GM23248 (cell line): Measurements from ENCODE around the gene CD79A. TPM values are rescaled to one million over a fixed set of nuclear protein-coding genes. Genes with fewer than 3 reads are reported as not detected.

Experiments
- DNase-seq: peaks from one replicate; pipeline ENCODE4 v3.0.0-alpha.2; 2015
- H2AFZ ChIP-seq: fragments of 200-600 bp; sonication (generic); 2 replicates; pipeline ENCODE4 v1.6.1; 2016; ENCODE audit warnings: antibody characterized with exemption
- H3F3A ChIP-seq: fragments of 200-600 bp; sonication (generic); 2 replicates; pipeline ENCODE4 v1.6.1; 2016; ENCODE audit warnings: mild to moderate bottlenecking, antibody characterized with exemption, mixed run types; ENCODE audit not compliant: insufficient read depth
- H3K27ac ChIP-seq: fragments of 200-600 bp; sonication (generic); 2 replicates; pipeline ENCODE4 v1.5.1; 2016; ENCODE audit warnings: mild to moderate bottlenecking
- H3K27me3 ChIP-seq: fragments of 200-600 bp; sonication (generic); replicated peaks from 2 replicates; pipeline ENCODE4 v1.6.1; 2016; ENCODE audit warnings: mild to moderate bottlenecking; ENCODE audit not compliant: insufficient read depth
- H3K36me3 ChIP-seq: fragments of 200-600 bp; sonication (generic); 2 replicates; pipeline ENCODE4 v1.6.1; 2016; ENCODE audit warnings: low read depth, mild to moderate bottlenecking
- H3K4me1 ChIP-seq: fragments of 200-600 bp; sonication (generic); 2 replicates; pipeline ENCODE4 v1.6.1; 2016; ENCODE audit warnings: mild to moderate bottlenecking; ENCODE audit not compliant: insufficient read depth
- H3K4me2 ChIP-seq: fragments of 200-600 bp; sonication (generic); one replicate; pipeline ENCODE4 v1.6.1; 2016; ENCODE audit warnings: mild to moderate bottlenecking; ENCODE audit not compliant: unreplicated experiment
- H3K4me3 ChIP-seq: fragments of 200-600 bp; sonication (generic); 2 replicates; pipeline ENCODE4 v1.5.1; 2016; ENCODE audit warnings: mild to moderate bottlenecking
- H3K79me2 ChIP-seq: fragments of 200-600 bp; sonication (generic); 2 replicates; pipeline ENCODE4 v1.6.1; 2016; ENCODE audit warnings: mild to moderate bottlenecking; ENCODE audit not compliant: insufficient read depth
- H3K9ac ChIP-seq: fragments of 200-600 bp; sonication (generic); 2 replicates; pipeline ENCODE4 v1.6.1; 2016; ENCODE audit warnings: mild to moderate bottlenecking
- H3K9me2 ChIP-seq: fragments of 200-600 bp; sonication (generic); 2 replicates; pipeline ENCODE4 v1.6.1; 2016; ENCODE audit warnings: mixed run types, mild to moderate bottlenecking, moderate library complexity; ENCODE audit not compliant: insufficient read depth
- H3K9me3 ChIP-seq: fragments of 200-600 bp; sonication (generic); one replicate; pipeline ENCODE4 v1.6.1; 2017; ENCODE audit warnings: low read depth
- H4K20me1 ChIP-seq: fragments of 200-600 bp; sonication (generic); 2 replicates; pipeline ENCODE4 v1.6.0; 2016; ENCODE audit not compliant: insufficient read depth
- EZH2 ChIP-seq: fragments of 200-600 bp; sonication (generic); IDR thresholded peaks from 2 replicates; pipeline ENCODE4 v1.6.1; 2018; ENCODE audit warnings: antibody characterized with exemption, mild to moderate bottlenecking; ENCODE audit not compliant: insufficient read depth, poor library complexity, severe bottlenecking
- EZH2phosphoT487 ChIP-seq: fragments of 200-600 bp; sonication (generic); IDR thresholded peaks from 2 replicates; pipeline ENCODE4 v1.6.1; 2018; ENCODE audit warnings: antibody characterized with exemption, moderate library complexity, mild to moderate bottlenecking, low read depth; ENCODE audit not compliant: insufficient read depth
- WGBS, 2 experiments: methylation state at CpG; one replicate each; pipeline ENCODE4 v1.1.6; 2015 to 2017; ENCODE audit warnings: low lambda C conversion rate in 2 of 2, low coverage in 1 of 2; ENCODE audit errors: missing lambda C conversion rate in 2 of 2; 5-methylcytosine and 5-hydroxymethylcytosine counted together
- in situ Hi-C: fragments of 300-500 bp; cut with MboI; formaldehyde crosslinking; loops from 2 replicates; pipeline ENCODE4 v1.15.0; 2020
- polyA plus RNA-seq: library from polyadenylated mRNA; unstranded; fragments of >200 nt; fragmentation: Nextera tagmentation; extraction: Ambion mirVana; gene quantifications from 2 replicates; pipeline ENCODE4 v1.2.1, GENCODE V29; 2016
- total RNA-seq: library from RNA; depleted of rRNA; stranded (reverse); fragments of >200 nt; shearing (Covaris generic); gene quantifications from 2 replicates; pipeline ENCODE4 v1.2.3, GENCODE V29; 2014

Gene CD79A
- total and polyA plus RNA-seq, 2 experiments from 2014 or later = not detected

DNA sequence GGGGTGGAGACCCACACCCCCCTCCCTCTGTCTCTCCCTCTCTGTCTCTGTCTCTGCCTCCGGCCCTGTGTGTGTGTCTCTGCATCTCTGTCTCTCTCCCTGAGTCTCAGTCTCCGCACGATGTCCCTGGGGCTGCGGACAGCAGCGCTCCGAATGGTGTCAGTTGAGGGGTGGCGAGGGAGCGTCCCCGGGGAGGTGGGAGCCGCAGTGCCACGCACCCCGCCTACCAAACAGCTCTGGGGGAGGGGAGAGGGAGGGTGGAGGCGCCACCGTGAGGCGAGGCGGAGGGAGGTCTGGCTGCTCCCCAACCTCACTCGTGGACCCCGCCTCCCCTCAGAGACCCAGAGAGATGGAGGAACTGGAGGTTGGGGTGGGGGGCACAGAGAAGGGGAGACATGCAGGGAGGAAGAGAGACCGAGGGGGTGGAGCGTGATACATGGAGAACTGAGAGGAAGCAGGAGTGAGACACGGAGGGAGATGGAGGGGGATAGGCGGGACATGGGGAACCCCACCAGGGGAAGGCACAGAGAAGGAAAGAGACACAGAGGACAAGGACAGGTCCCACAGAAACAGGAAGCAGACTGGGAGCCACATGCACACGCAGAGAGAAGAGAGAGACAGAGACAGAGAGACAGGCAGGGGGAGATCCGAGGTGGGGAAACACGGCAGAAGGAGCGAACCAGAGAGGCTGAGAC lies 44.0 kb downstream of the CD79A start:
- Histone ChIP-seq H3K36me3 (no peaks in the 10 kb centered on the region), H3K4me3 (no peak overlapping the region), H3K27me3 (peaks cover 60% of the 10 kb centered on the region), H3K9me2 (no peaks in the 10 kb centered on the region), H2AFZ (no peak overlapping the region), H3K9ac (no peak overlapping the region), H3K4me1 (no peaks in the 10 kb centered on the region), H3K4me2 (no peak overlapping the region), H4K20me1 (no peaks in the 10 kb centered on the region), H3F3A (no peaks in the 10 kb centered on the region), H3K79me2 (no peaks in the 10 kb centered on the region), H3K9me3 (no peaks in the 10 kb centered on the region), H3K27ac (no peak overlapping the region)
- 0 out of 2 replicates have a peak, but pooled peaks have one; percentile 7 for TF ChIP-seq EZH2phosphoT487
- peak; percentile 86 for TF ChIP-seq EZH2
- no peak for DNase-seq
- 4% methylated on average over 15 to 26 of the region's 26 CpGs for WGBS, 2 experiments
- in situ Hi-C loops = no loop called here

DNA sequence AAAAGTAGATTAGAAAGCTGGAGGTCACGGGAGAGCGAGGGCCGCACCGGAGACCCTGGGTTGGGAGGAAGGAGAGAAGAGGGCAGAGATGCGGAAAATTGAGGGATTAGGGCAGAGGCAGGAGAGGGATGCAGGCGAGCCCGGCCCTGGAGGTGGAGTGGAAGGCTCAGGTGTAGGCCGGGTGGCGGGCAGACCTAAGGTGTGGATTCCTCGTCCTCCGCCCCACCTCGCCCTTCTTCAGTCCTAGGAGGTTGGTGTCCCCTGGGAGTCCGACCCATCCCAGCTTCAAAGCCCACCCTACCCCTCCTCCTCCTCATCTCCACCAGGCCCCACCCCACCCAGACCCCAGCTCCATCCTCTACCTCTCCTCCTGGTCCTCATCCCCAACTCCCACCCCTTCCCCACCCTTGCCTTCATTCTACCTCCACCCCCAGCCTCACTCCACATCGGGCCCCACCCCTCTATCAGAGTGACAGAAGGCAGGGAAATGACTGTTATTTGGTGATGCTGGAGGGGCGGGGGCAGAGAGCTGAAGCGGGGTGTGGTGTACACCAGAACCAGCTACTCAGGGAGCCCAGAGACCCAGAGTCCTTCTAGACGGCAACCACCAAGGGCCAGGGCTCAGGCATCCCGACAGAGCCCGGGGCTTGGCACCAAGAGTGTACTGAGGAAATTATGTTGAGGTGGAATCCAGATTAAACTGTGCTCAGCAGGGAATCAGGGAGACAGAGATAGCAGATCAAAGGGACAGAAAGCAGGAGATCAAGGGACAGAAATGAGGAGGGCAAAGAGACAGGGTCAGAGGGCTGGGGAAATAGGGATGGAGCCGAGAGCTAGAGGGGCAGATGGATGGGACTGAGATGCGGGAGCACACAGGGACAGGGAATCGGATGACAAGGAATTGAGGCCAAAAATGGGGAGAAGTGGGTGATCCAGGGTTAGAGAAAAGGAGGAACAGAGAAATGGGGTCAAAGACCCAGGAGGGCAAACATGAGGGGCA lies 44.8 kb downstream of the CD79A start:
- Histone ChIP-seq H2AFZ (no peak overlapping the region), H3K4me2 (no peak overlapping the region), H3K9ac (no peak overlapping the region), H3K27ac (no peak overlapping the region), H3K36me3 (no peaks in the 10 kb centered on the region), H3K27me3 (peaks cover 60% of the 10 kb centered on the region), H4K20me1 (no peaks in the 10 kb centered on the region), H3K9me3 (no peaks in the 10 kb centered on the region), H3K79me2 (no peaks in the 10 kb centered on the region), H3K9me2 (no peaks in the 10 kb centered on the region), H3F3A (no peaks in the 10 kb centered on the region), H3K4me3 (no peak overlapping the region), H3K4me1 (no peaks in the 10 kb centered on the region)
- peak; percentile 71 for TF ChIP-seq EZH2
- 0 out of 2 replicates have a peak, but pooled peaks have one; percentile 56 for TF ChIP-seq EZH2phosphoT487
- in situ Hi-C loops = no loop called here
- WGBS, 2 experiments = 5 to 7% methylated on average over 17 to 22 of the region's 22 CpGs
- DNase-seq = no peak

DNA sequence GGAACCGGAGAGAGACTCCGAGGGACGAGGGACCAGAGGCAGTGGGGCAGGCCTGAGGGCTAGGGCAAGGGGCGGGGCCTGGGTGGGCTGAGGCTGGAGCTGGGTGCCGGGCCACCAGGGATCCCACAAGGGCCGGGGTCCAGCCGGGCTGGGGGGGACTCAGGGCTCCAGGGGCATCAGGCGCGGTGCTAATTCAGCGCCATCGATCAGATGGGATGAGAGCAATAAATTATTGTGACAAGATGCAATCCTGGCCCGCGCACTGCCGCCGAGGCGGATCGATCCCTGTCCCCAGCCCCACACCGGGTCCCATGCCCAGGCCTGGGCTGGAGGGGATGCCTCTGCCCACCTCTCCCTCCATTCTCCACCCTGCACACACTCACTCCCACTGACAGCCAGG lies 45.5 kb downstream of the CD79A start:
- 7 to 8% methylated on average over 12 to 18 of the region's 18 CpGs for WGBS, 2 experiments
- no peak overlapping the region for H3K4me3 ChIP-seq

DNA sequence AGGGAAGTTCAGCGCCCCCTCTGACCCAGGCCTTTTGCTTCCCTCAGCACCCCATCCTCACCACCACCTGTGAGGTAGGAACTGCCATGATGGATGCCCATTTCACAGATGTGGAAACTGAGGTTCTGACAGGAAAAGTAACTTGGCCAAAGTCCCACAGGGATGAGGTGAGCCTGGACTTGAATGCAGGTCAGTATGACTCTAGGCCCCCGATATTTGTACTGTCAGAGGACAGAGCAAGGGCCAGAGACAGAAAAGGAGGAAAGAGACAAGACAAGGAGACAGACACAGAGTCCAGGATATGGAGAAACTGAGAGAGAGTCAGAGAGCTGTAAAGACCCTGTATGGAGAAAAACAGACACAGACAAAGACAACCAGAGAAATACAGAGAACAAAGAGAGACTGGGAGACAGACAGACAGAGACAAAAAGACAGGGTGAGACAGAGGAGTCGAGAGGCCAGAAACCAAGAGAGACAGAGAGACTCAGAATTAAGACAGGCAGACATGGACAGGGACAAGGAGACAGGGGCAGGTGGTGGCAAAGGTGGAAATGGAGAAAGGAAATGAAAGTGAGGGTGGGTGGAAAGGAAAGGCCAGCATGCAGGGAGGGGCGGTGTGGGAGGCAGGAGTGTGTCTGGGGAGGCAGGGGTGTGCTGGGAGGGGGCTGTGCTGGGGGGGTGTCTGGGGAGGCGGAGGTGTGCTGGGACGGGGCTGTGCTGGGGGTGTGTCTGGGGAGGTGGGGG lies 46.1 kb downstream of the CD79A start:
- Histone ChIP-seq H3K4me3 (no peak overlapping the region), H4K20me1 (no peaks in the 10 kb centered on the region), H3K9me3 (no peaks in the 10 kb centered on the region), H3K4me2 (no peak overlapping the region), H3K79me2 (no peaks in the 10 kb centered on the region), H3K27ac (no peak overlapping the region), H3F3A (no peaks in the 10 kb centered on the region), H3K4me1 (no peaks in the 10 kb centered on the region), H2AFZ (no peak overlapping the region), H3K9ac (no peak overlapping the region), H3K36me3 (no peaks in the 10 kb centered on the region), H3K27me3 (peaks cover 64% of the 10 kb centered on the region), H3K9me2 (no peaks in the 10 kb centered on the region)
- no peak for DNase-seq
- TF ChIP-seq EZH2phosphoT487 (no peak), EZH2 (no peak)
- WGBS, 2 experiments = 16 to 31% methylated on average over 3 to 6 of the region's 6 CpGs
- in situ Hi-C loops = no loop called here

More for the DNA sequence above, 45.5 kb downstream of the CD79A start:
- Histone ChIP-seq H3K27me3 (peaks cover 63% of the 10 kb centered on the region), H3K79me2 (no peaks in the 10 kb centered on the region), H2AFZ (no peak overlapping the region), H3K9me2 (no peaks in the 10 kb centered on the region), H3K4me2 (no peak overlapping the region), H3K4me1 (no peaks in the 10 kb centered on the region), H3F3A (no peaks in the 10 kb centered on the region), H3K27ac (no peak overlapping the region), H4K20me1 (no peaks in the 10 kb centered on the region), H3K36me3 (no peaks in the 10 kb centered on the region), H3K9ac (no peak overlapping the region), H3K9me3 (no peaks in the 10 kb centered on the region)
- no peak for TF ChIP-seq EZH2
- TF ChIP-seq EZH2phosphoT487 = no peak
- in situ Hi-C loops = no loop called here
- DNase-seq = no peak
